Retina (tissue), 1 donor: ENCODE results near the gene AFF4.
"Not testable (repeated sequence)": the region's sequence is repeated elsewhere in the genome, so short reads cannot be mapped to it uniquely, and the experiment has no call there.

Experiments used
- DNase-seq: peaks from one replicate; pipeline ENCODE4 v3.0.0-alpha.2; 2016

Gene AFF4, protein sequence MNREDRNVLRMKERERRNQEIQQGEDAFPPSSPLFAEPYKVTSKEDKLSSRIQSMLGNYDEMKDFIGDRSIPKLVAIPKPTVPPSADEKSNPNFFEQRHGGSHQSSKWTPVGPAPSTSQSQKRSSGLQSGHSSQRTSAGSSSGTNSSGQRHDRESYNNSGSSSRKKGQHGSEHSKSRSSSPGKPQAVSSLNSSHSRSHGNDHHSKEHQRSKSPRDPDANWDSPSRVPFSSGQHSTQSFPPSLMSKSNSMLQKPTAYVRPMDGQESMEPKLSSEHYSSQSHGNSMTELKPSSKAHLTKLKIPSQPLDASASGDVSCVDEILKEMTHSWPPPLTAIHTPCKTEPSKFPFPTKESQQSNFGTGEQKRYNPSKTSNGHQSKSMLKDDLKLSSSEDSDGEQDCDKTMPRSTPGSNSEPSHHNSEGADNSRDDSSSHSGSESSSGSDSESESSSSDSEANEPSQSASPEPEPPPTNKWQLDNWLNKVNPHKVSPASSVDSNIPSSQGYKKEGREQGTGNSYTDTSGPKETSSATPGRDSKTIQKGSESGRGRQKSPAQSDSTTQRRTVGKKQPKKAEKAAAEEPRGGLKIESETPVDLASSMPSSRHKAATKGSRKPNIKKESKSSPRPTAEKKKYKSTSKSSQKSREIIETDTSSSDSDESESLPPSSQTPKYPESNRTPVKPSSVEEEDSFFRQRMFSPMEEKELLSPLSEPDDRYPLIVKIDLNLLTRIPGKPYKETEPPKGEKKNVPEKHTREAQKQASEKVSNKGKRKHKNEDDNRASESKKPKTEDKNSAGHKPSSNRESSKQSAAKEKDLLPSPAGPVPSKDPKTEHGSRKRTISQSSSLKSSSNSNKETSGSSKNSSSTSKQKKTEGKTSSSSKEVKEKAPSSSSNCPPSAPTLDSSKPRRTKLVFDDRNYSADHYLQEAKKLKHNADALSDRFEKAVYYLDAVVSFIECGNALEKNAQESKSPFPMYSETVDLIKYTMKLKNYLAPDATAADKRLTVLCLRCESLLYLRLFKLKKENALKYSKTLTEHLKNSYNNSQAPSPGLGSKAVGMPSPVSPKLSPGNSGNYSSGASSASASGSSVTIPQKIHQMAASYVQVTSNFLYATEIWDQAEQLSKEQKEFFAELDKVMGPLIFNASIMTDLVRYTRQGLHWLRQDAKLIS

GRCh38 chr5:132963171-132964104 is at the start of gene AFF4:
Gene AFF4, minus strand, starts transcription at chr5:132963634. Its CDS starts 26,445 bp downstream, at chr5:132937189.
- peak; percentile 96 for DNase-seq

GRCh38 chr5:133008455-133008854 is 45.0 kb upstream of the AFF4 start:
- not testable (repeated sequence) for DNase-seq

DNA sequence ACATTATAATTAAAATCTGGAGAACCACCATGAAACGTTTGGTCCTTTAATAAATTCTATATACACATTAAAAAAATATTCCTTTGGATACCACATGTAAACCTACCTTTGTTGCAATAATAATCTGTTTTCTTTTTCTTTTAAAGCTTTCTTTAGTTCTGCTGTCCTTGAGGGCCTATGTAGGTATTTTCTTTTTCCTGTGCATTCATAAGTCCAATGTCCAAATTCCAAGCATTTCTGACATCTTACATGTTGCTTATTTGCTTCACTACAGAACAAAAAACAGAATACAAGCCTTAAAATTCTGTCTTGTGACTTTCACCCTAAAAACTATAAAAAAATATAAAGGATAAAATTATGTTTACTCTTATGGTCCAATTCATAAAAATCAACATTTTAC is 43.2 kb upstream of the AFF4 start:
- no peak for DNase-seq

GRCh38 chr5:132999246-132999645 is 35.8 kb upstream of the AFF4 start:
- DNase-seq: no peak

- DNase-seq: no peak
Measured at GRCh38 chr5:132998556-132998955, 35.1 kb upstream of the AFF4 start.

DNA sequence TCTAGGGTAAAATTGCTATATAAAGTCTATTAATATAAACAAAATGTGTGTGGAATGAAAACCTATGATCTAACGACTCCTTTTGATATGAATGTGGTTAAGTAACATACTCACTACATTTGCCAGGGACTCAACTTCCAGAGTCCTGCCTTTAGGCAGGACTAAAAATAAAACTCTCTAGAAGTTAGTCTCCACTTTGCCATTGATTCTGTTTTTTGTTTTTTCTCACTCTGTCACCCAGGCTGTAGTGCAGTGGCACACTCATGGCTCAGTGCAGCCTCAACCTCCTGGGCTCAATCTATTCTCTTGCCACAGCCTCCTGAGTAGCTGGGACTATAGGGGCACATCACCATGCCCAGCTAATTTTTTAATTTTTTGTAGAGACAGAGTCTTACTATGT is 32.9 kb upstream of the AFF4 start:
- DNase-seq: no peak

DNA sequence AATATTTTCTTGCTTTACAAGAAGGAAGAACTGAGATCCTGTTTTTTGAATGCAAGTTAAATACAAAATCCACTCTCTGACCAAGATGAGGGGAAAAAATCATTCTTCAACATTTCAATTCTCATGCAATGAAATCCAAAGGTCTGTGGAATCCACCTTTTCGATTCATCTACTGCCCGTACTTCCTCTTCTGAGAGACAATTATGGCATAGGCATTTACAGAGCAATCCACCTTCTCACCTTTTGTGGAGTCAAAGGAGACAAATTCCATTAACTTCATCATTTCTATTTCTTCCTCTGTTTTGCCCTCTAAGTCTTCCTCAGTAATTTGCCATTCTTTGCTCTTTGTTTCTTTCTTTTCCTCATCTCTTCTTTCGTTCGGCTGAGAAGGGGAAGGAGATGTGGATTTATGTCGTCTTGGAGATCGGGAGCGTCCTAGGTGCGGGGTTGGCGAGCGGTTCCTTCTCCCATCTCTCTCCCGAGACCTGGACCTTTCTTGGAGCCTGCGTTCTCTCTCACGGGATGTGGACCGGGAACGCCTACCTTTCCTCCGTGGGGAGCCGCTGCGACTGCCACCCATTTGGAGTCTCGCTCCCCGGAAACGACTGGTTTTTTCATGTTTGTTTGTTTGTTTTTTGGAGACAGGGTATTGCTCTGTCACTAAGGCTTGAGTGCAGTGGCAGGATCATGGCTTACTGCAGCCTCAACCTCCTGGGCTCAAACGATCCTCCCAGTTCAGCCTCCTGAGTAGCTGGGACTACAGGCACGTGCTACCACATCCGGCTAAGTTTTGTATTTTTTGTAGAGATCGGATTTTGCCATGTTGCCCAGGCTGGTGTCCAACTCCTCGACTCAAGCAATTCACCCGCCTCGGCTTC is 24.3 kb upstream of the AFF4 start:
- no peak for DNase-seq

GRCh38 chr5:132982971-132983370 is 19.5 kb upstream of the AFF4 start:
- DNase-seq: not testable (repeated sequence)

DNA sequence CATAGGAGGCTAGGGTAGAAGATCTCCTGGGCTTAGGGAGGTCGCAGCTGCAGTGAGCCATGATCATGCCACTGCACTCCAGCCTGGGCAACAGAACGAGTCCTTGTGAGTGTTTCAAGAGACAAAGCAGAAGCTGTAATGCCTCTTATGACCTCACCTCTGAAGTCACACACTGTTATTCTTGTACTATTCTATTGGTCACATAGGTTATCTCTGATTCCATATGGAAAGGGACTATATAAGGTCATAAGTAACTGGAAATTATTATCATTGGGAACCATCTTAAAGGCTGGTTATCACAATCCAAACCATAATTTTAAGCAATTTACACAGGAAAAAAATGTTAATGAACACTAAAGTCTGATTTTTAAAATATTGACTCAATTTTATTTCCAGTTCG is 17.9 kb upstream of the AFF4 start:
- DNase-seq: no peak

GRCh38 chr5:132979976-132980375 is 16.5 kb upstream of the AFF4 start:
- DNase-seq: no peak

DNA sequence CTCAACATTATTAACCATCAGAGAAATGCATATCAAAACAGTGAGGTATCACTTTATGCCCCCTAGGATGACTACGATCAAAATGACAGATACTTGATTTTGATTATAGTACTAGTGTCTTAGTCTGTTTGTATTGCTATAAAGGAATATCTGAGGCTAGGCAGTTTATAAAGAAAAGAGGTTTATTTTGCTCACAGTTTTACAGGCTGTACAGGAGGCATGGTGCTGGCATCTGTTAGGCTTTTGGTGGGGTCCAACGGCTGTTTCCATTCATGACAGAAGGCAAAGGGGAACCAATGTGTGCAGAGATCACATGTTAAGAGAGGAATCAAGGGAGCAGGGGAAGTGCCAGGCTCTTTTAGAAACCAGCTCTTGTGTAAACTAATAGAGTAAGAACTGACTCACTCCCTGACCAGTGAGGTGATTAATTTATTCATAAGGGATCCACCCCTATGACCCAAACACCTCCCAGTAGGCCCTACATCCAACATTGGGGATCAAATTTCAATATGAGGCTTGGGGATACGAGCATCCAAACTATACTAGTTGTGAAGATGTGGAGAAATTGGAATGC is 16.0 kb upstream of the AFF4 start:
- no peak for DNase-seq

- DNase-seq: no peak
Measured at GRCh38 chr5:132976852-132977251, 13.4 kb upstream of the AFF4 start.

DNA sequence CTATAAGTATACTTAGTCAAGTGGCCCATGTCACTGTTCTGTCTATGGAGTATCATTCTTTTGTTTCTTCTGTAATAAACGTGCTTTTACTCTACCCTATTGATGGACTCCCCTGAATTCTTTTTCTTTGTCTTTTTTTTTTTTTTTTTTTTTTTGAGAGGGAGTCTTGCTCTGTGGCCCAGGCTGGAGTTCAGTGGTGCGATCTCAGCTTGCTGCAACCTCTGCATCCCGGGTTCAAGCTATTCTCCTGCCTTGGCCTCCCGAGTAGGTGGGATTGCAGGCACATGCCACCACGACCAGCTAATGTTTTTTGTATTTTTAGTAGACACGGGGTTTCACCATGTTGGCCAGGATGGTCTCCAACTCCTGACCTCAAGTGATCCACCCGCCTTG is 9.0 kb upstream of the AFF4 start:
- DNase-seq: not testable (repeated sequence)

GRCh38 chr5:132971483-132972435 is 8.3 kb upstream of the AFF4 start:
- DNase-seq: no peak

DNA sequence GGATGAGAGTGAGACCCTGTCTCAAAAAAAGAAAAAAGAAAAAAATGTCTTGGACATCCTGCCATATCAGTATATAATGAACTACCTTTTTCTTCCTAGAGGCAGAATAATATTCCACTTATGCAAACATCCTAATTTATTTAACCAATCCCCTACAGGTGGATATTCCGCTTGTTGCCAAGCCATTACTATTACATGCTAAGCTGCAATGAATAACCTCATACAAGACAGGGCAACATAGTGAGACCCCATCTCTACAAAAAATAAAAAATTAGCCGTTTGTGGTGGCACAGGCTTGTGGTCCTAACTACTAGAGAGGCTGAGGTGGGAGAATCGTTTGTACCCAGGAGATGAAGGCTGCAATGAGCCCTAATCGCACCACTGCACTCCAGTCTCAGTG is 1.7 kb upstream of the AFF4 start:
- DNase-seq: no peak

GRCh38 chr5:132962429-132963021 is 909 bp downstream of the AFF4 start:
- DNase-seq: peak; percentile 86

DNA sequence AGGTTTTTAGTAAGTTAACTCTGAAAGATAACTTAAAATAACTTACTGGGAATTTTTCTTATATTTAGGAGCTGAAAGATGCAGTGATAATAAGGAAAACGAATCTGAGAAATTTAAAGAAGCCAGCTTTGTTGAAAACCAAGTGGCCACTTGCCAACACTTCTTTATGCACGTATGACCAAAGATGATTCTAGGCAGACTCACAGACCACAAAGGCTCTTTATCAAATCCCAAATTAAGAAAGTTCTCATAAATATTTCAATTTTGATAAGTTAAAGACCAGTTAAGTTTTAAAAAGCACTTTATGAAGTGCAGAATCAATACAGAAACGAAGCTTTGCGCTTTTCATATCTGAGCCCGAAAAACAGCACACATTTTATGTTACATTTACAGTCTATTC is 1.5 kb downstream of the AFF4 start:
- DNase-seq: no peak

GRCh38 chr5:132961123-132961815 is 2.2 kb downstream of the AFF4 start:
- DNase-seq: not testable (repeated sequence)
